ENCODE data around the gene DLGAP5. TPM values are rescaled to one million over a fixed set of nuclear protein-coding genes. Genes with fewer than 3 reads are reported as not detected.

DLGAP5 gene
- total RNA-seq, 1 experiment from 2014 or later: 118 TPM

GRCh38 chr14:55223364-55223763 lies 32.0 kb upstream of the DLGAP5 start:
- H3K27ac Mint-ChIP-seq: no peak overlapping the region
- Histone ChIP-seq H3K4me2 (ENCODE audit: insufficient read depth, insufficient read length, low read length) (no peak overlapping the region), H2BK15ac (ENCODE audit: low read depth, low read length) (no peak overlapping the region), H3K4ac (ENCODE audit: low read depth, low read length) (no peak overlapping the region), H4K20me1 (ENCODE audit: control insufficient read depth, insufficient read depth, insufficient read length) (no peaks in the 10 kb centered on the region), H3K79me2 (ENCODE audit: insufficient read depth, low read length) (no peaks in the 10 kb centered on the region), H2BK5ac (ENCODE audit: insufficient read length, low read length) (no peak overlapping the region), H3K23me2 (ENCODE audit: insufficient read length, low read depth, low read length, poor library complexity, severe bottlenecking) (no peaks in the 10 kb centered on the region), H3K27ac (ENCODE audit: insufficient read length, low read depth, low read length) (no peak overlapping the region), H3K27me3 (ENCODE audit: insufficient read depth, low read length) (no peaks in the 10 kb centered on the region), H3T11ph (ENCODE audit: low read length) (no peak overlapping the region), H2BK20ac (ENCODE audit: low read depth, low read length, poor library complexity, severe bottlenecking) (no peak overlapping the region), H3K14ac (ENCODE audit: insufficient read depth, low read length) (no peak overlapping the region), H2BK12ac (ENCODE audit: insufficient read length, low read depth, low read length) (no peak overlapping the region), H2AFZ (ENCODE audit: low read length) (no peak overlapping the region), H3K9me3 (ENCODE audit: control insufficient read depth, low read depth, low read length) (no peaks in the 10 kb centered on the region), H3K9ac (ENCODE audit: extremely low read depth, insufficient read length, low read length) (no peak overlapping the region), H3K56ac (ENCODE audit: insufficient read length, low read depth, low read length) (no peak overlapping the region), H2BK120ac (ENCODE audit: low read depth, low read length, poor library complexity, severe bottlenecking) (no peak overlapping the region), H2AK5ac (ENCODE audit: insufficient read length, low read length) (no peak overlapping the region), H4K91ac (ENCODE audit: insufficient read length, low read depth, low read length) (no peak overlapping the region), H3K18ac (ENCODE audit: insufficient read length, low read depth, low read length) (no peak overlapping the region), H4K5ac (ENCODE audit: insufficient read length, low read depth, low read length) (no peak overlapping the region), H3K23ac (ENCODE audit: insufficient read length, low read depth, low read length) (no peak overlapping the region), H3K4me1 (ENCODE audit: insufficient read depth, low read length) (no peaks in the 10 kb centered on the region), H3K79me1 (ENCODE audit: insufficient read depth, low read depth, low read length, poor library complexity, severe bottlenecking) (no peaks in the 10 kb centered on the region), H4K8ac (replicated peaks; ENCODE audit: insufficient read length, low read depth, low read length) (no peak overlapping the region)
- peaks cover 2 to 4% of the 10 kb centered on the region in 2 experiments; a peak in 2 of 4 replicates for H3K4me1 Mint-ChIP-seq
- H3K27me3 Mint-ChIP-seq (ENCODE audit: low read depth): no peaks in the 10 kb centered on the region
- no peak for TF ChIP-seq CTCF (conservative IDR thresholded peaks at IDR 0.05)
- H3K36me3 Mint-ChIP-seq (ENCODE audit: insufficient read depth in 1 of 3, low read depth in 3 of 3): no peaks in the 10 kb centered on the region
- DNase-seq: no peak
- no peak overlapping the region for H3K4me3 Mint-ChIP-seq
- peaks cover 4 to 6% of the 10 kb centered on the region in 2 experiments; a peak in 4 of 5 replicates for H3K9me3 Mint-ChIP-seq

All from H9 (cell line).